Hematopoietic multipotent progenitor cell treated with erythropoietin and hydrocortisone succinate and interleukin-3 and kit ligand, for 15 days (in vitro differentiated cells): ENCODE results near the gene NOL12.
"Not testable (repeated sequence)": the region's sequence is repeated elsewhere in the genome, so short reads cannot be mapped to it uniquely, and the experiment has no call there.

ENCODE experiments used
- DNase-seq: peaks from one replicate; pipeline ENCODE4 v3.0.0-alpha.2; 2015; ENCODE audit warnings: low spot score

NOL12 gene

GRCh38 chr22:37713761-37714160 is 27.6 kb downstream of the NOL12 start:
- DNase-seq: no peak

- no peak for DNase-seq
Measured at GRCh38 chr22:37714634-37715033, 28.5 kb downstream of the NOL12 start.

- no peak for DNase-seq
Measured at GRCh38 chr22:37715760-37716159, 29.6 kb downstream of the NOL12 start.

- DNase-seq: no peak
Measured at GRCh38 chr22:37716708-37717107, 30.6 kb downstream of the NOL12 start.

GRCh38 chr22:37717235-37717634 is 31.1 kb downstream of the NOL12 start:
- not testable (repeated sequence) for DNase-seq

GRCh38 chr22:37717746-37718305 is 31.7 kb downstream of the NOL12 start:
- DNase-seq: not testable (repeated sequence)

GRCh38 chr22:37725551-37726240 is 39.6 kb downstream of the NOL12 start:
- no peak for DNase-seq

GRCh38 chr22:37726241-37726887 is 40.2 kb downstream of the NOL12 start:
- DNase-seq: no peak

GRCh38 chr22:37728620-37729019 is 42.5 kb downstream of the NOL12 start:
- no peak for DNase-seq

GRCh38 chr22:37731804-37732471 is 45.8 kb downstream of the NOL12 start:
- no peak for DNase-seq

- no peak for DNase-seq
Measured at GRCh38 chr22:37732699-37733607, 46.8 kb downstream of the NOL12 start.

- no peak for DNase-seq
Measured at GRCh38 chr22:37733625-37734401, 47.7 kb downstream of the NOL12 start.

GRCh38 chr22:37734402-37734700 is 48.2 kb downstream of the NOL12 start:
- no peak for DNase-seq

GRCh38 chr22:37734964-37735451 is 48.9 kb downstream of the NOL12 start:
- no peak for DNase-seq

GRCh38 chr22:37739035-37739434 is 52.9 kb downstream of the NOL12 start:
- no peak for DNase-seq

GRCh38 chr22:37739611-37740049 is 53.5 kb downstream of the NOL12 start:
- DNase-seq: no peak

- no peak for DNase-seq
Measured at GRCh38 chr22:37740455-37741311, 54.5 kb downstream of the NOL12 start.

GRCh38 chr22:37741312-37741795 is 55.2 kb downstream of the NOL12 start:
- DNase-seq: no peak

- no peak for DNase-seq
Measured at GRCh38 chr22:37742376-37743171, 56.4 kb downstream of the NOL12 start.
